Measurements from ENCODE around the gene TDO2.

TDO2 gene

GRCh38 chr4:155935389-155935986 lies 32.0 kb downstream of the TDO2 start:
- TF ChIP-seq CTCF (IDR thresholded peaks at IDR 0.05; ENCODE audit: low read depth, low read length) = no peak
- in situ Hi-C loops (cut with HindIII; ENCODE audit: low sequenced_read_pairs) = no loop called here
- H3K4me3 ChIP-seq (ENCODE audit: low read depth, low read length) = no peak overlapping the region
- DNase-seq (ENCODE audit: low read depth, low spot score) = no peak

- no peak for DNase-seq (ENCODE audit: low read depth, low spot score)
- TF ChIP-seq CTCF (IDR thresholded peaks at IDR 0.05; ENCODE audit: low read depth, low read length) = no peak
- in situ Hi-C loops (cut with HindIII; ENCODE audit: low sequenced_read_pairs) = no loop called here
- no peak overlapping the region for H3K4me3 ChIP-seq (ENCODE audit: low read depth, low read length)
Observed at GRCh38 chr4:155941085-155941790, 37.7 kb downstream of the TDO2 start.

- DNase-seq (ENCODE audit: low read depth, low spot score) = no peak
- in situ Hi-C loops (cut with HindIII; ENCODE audit: low sequenced_read_pairs) = no loop called here
- no peak overlapping the region for H3K4me3 ChIP-seq (ENCODE audit: low read depth, low read length)
- TF ChIP-seq CTCF (IDR thresholded peaks at IDR 0.05; ENCODE audit: low read depth, low read length) = no peak
Observed at GRCh38 chr4:155941820-155942219, 38.3 kb downstream of the TDO2 start.

- no peak for TF ChIP-seq CTCF (IDR thresholded peaks at IDR 0.05; ENCODE audit: low read depth, low read length)
- DNase-seq (ENCODE audit: low read depth, low spot score) = no peak
- in situ Hi-C loops (cut with HindIII; ENCODE audit: low sequenced_read_pairs) = no loop called here
- H3K4me3 ChIP-seq (ENCODE audit: low read depth, low read length) = no peak overlapping the region
Observed at GRCh38 chr4:155943605-155944291, 40.3 kb downstream of the TDO2 start.

- in situ Hi-C loops (cut with HindIII; ENCODE audit: low sequenced_read_pairs) = no loop called here
- DNase-seq (ENCODE audit: low read depth, low spot score) = no peak
- no peak overlapping the region for H3K4me3 ChIP-seq (ENCODE audit: low read depth, low read length)
- TF ChIP-seq CTCF (IDR thresholded peaks at IDR 0.05; ENCODE audit: low read depth, low read length) = no peak
Observed at GRCh38 chr4:155944516-155944915, 41.0 kb downstream of the TDO2 start.

GRCh38 chr4:155946486-155946885 lies 43.0 kb downstream of the TDO2 start:
- peak; percentile 56 for DNase-seq (ENCODE audit: low read depth, low spot score)
- H3K4me3 ChIP-seq (ENCODE audit: low read depth, low read length) = no peak overlapping the region
- TF ChIP-seq CTCF (IDR thresholded peaks at IDR 0.05; ENCODE audit: low read depth, low read length) = no peak
- in situ Hi-C loops (cut with HindIII; ENCODE audit: low sequenced_read_pairs) = no loop called here
